Measurements from ENCODE around the gene IL34.
"Not testable (repeated sequence)": the region's sequence is repeated elsewhere in the genome, so short reads cannot be mapped to it uniquely, and the experiment has no call there.

Gene IL34

GRCh38 chr16:70646260-70647241, at the start of gene IL34:
TSS of gene IL34 (plus strand) at chr16:70646559. CDS start at chr16:70646948, 389 bp downstream.
- DNase-seq = no peak

DNA sequence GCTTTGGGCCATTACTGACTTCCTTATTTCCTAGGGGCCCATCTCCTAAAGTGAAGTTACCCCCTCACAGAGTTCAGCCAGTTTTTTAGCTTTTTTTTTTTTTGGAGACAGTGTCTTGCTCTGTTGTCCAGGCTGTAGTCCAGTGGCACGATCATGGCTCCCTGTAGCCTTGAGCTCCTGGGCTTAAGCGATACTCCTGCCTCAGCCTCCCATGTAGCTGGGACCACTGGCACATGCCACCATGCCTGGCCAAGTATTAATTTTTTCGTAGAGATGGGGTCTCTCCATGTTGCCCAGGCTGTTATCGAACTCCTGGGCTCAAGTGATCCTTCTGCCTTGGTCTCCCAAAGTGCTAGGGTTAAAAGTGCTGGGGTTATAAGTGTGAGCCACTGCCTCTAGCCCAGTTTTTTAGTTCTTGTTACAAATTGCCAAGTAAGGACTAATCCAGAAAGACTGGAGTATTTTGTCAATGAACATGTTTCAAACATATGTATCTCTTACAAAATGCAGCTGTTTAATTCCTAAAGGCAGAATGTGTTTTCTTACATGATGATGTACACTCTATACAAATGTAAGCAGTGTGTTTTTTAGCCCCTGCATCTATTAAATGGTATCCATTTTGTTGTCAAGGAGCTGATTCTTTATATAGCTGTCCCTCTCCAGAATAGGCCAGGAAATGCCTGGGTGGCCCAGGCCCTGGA, 49.1 kb upstream of the IL34 start:
- DNase-seq = no peak

- DNase-seq = no peak
These were observed 47.3 kb upstream of the IL34 start for GRCh38 chr16:70598937-70599503.

DNA sequence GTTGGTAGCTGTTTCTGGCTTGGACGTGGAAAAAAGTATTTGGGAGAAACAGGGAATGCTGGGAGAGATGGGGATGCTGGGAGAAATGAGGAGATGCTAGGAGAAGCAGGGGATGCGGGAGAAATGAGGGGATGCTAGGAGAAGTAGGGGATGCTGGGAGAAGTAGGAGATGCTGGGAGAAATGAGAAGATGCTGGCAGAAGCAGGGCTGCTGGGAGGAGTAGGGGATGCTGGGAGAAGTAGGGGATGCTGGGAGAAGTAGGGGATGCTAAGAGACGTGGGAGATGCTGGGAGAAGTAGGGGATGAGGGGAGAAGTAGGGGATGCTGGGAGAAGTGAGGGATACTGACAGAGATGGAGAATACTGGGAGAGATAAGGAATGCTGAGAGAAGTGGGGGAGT, 45.6 kb upstream of the IL34 start:
- DNase-seq = no peak

- DNase-seq = no peak
These were observed 44.5 kb upstream of the IL34 start for GRCh38 chr16:70601576-70602575.

DNA sequence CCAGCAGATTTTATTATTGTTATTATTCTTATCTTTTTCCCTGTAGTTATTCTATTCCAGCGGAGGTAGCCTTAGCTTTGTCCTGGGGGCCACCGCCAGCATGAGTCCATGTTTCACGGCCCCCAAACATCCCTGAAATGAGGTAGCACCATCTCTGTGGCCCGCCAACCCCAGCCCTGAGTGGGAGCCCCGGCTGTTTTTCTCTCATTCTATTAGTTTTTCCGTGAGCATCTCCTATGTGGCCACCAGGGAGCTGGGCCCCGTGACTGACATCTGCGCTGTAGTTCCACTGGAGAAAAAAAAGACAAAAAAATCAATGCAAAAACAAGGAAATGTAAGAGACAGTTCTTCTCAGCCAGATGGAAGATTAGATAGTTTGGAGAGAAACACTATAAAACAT, 43.5 kb upstream of the IL34 start:
- DNase-seq = no peak

- no peak for DNase-seq
These were observed 41.7 kb upstream of the IL34 start for GRCh38 chr16:70604407-70605282.

GRCh38 chr16:70605283-70605657, 41.1 kb upstream of the IL34 start:
- no peak for DNase-seq

DNA sequence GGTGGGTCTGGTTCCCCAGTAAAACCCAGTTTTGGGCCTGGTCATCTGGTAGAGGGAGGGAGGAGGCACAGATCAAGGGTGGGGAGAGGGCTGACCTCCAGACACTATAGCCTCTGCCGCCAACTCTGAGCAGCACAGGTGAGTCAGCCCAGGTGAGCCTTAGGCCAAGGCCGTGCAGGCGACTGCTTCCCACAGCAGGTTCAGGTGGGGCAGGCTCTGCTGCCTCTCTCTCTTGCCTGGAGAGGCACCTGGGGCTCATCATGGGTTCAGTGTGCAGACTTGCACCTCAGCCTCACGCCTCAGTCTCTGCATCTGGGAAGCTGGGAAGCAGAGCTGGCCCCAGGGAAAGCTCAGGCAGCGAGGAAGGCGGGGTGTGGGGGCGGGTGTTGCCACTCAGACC, 37.8 kb upstream of the IL34 start:
- no peak for DNase-seq

GRCh38 chr16:70610273-70611223, 35.8 kb upstream of the IL34 start:
- DNase-seq = no peak

- DNase-seq = no peak
These were observed 35.1 kb upstream of the IL34 start for GRCh38 chr16:70611224-70611598.

- no peak for DNase-seq
These were observed 34.5 kb upstream of the IL34 start for GRCh38 chr16:70611785-70612303.

DNA sequence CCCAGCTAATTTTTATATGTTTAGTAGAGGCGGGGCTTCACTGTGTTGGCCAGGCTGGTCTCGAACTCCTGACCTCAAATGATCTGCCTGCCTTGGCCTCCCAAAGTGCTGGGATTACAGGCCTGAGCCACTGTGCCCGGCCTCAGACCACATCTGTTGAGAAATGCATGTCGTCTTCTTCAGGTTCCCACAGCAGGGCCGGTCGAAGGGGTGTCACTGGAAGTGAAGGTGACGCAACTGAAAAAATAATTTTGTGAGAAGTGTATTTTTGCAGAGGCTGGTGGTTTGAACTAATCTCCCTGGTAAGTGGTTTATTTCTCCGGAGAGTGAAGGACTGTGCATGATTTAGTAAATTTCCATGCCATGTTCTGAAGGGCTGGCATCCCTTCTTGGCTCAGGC, 33.4 kb upstream of the IL34 start:
- no peak for DNase-seq

GRCh38 chr16:70614208-70614951, 32.0 kb upstream of the IL34 start:
- no peak for DNase-seq

DNA sequence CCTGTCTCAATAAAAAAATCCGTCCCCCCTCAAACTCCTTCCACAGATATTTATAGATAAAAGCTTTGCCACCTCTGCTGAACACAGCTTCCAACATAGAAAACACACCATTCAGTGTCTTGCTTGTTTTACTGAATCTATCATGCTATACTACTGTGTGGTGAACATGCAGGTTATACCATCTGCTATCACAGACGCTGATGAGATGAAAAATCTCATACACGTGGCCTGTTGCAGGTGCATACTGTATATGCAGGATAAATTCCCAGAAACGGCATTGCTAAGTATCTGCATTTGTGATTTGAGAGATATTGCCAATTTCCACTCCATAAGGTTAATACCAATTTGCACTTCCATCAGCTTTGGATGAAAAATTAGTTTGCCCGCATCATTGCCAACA, 30.4 kb upstream of the IL34 start:
- no peak for DNase-seq

DNA sequence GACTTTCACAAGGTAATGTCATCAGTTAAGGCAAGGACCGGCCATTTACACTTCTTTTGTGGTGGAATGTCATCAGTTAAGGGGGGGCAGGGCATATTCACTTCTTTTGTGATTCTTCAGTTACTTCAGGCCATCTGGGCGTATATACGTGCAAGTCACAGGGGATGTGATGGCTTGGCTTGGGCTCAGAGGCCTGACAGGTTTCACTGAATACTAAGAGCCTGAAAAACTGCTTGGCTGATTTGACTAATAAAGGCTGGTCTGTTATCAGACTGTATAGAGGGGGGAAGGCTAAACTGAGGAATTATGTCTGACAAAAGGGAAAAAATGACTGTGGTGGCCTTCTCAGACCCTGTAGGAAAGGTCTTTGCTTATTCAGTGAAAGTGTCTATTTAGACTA, 24.5 kb upstream of the IL34 start:
- not testable (repeated sequence) for DNase-seq

DNA sequence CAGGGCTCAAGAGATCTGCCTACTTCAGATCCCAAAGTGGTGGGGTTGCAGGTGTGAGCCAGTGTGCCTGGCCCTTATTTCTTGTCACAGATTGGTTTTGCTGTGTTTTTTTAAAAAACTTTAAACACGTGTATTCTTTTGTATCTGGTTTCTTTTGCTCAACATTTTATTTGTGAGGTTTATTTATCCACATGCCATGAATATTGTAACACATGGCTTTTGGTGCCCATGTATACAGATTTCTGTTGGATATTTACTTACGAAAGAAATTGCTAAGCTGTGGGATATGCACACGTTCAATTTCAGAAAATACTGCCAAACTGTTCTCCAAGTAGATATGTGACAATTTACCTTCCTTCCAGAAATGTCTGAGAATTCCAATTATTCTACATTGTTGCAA, 18.7 kb upstream of the IL34 start:
- no peak for DNase-seq

- no peak for DNase-seq
These were observed 15.2 kb upstream of the IL34 start for GRCh38 chr16:70630960-70631745.
